GM21717 (cell line): ENCODE measurements around the gene ZNF286A.
"Not testable (repeated sequence)": the region's sequence is repeated elsewhere in the genome, so short reads cannot be mapped to it uniquely, and the experiment has no call there.

ENCODE experiments used
- ATAC-seq: cut with Tn5 transposase; IDR thresholded peaks from one replicate; pipeline ENCODE4 v1.9.1; 2021; ENCODE audit warnings: mild to moderate bottlenecking, moderate library complexity; ENCODE audit not compliant: unreplicated experiment

Gene ZNF286A

GRCh38 chr17:15768865-15769533, 69.4 kb downstream of the ZNF286A start:
- ATAC-seq = not testable (repeated sequence)
